Measurements from ENCODE around the gene FOSL2. TPM values are rescaled to one million over a fixed set of nuclear protein-coding genes. Genes with fewer than 3 reads are reported as not detected.

Gene FOSL2
- total RNA-seq, 1 experiment from 2014 or later, result 34.2 TPM

DNA sequence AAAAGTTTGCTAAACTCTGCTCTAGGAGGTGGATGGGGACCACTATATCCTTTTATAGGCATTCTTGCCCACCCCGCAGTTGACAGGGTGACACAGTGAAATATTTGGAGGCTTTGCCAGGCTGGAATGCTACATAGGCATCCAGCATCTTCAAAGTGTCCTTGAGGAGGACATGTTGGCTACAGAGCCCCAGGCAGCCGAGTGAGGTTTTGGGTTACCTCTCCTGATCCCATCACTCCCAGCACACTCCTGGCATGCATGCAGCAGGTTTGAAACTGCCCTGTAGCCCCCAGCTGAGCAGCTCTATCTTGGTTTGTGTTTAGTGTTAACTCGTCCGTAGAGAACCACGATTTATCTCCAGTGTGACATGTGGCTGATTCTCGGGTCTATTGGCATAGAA lies 7.3 kb downstream of the FOSL2 start:
- Histone ChIP-seq H3K79me2 (ENCODE audit: low read length) (peaks cover 93% of the 10 kb centered on the region), H4K20me1 (ENCODE audit: low read length) (peaks cover 76% of the 10 kb centered on the region), H3K4me3 (ENCODE audit: low read length) (no peak overlapping the region), H3K9me3 (ENCODE audit: low read length) (no peaks in the 10 kb centered on the region), H3K9ac (ENCODE audit: low read length) (no peak overlapping the region), H3K27ac (ENCODE audit: low read length) (no peak overlapping the region), H3K9me2 (replicated peaks; ENCODE audit: low read length) (no peaks in the 10 kb centered on the region), H2AFZ (ENCODE audit: low read length) (no peak overlapping the region), H3K4me2 (ENCODE audit: low read length) (no peak overlapping the region), H3K36me3 (ENCODE audit: low read depth, low read length) (peaks cover 30% of the 10 kb centered on the region), H3K4me1 (ENCODE audit: insufficient read depth, low read length) (peaks cover 24% of the 10 kb centered on the region), H3F3A (ENCODE audit: low read length, unreplicated experiment) (no peaks in the 10 kb centered on the region), H3K27me3 (ENCODE audit: low read length) (no peaks in the 10 kb centered on the region)
- no peak for DNase-seq
- no TSS peak for BruUV-seq (replicated peaks)
- intact Hi-C loops (cut with micrococcal nuclease), result no loop called here
- TF ChIP-seq, protein P1, sequence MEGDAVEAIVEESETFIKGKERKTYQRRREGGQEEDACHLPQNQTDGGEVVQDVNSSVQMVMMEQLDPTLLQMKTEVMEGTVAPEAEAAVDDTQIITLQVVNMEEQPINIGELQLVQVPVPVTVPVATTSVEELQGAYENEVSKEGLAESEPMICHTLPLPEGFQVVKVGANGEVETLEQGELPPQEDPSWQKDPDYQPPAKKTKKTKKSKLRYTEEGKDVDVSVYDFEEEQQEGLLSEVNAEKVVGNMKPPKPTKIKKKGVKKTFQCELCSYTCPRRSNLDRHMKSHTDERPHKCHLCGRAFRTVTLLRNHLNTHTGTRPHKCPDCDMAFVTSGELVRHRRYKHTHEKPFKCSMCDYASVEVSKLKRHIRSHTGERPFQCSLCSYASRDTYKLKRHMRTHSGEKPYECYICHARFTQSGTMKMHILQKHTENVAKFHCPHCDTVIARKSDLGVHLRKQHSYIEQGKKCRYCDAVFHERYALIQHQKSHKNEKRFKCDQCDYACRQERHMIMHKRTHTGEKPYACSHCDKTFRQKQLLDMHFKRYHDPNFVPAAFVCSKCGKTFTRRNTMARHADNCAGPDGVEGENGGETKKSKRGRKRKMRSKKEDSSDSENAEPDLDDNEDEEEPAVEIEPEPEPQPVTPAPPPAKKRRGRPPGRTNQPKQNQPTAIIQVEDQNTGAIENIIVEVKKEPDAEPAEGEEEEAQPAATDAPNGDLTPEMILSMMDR (conservative IDR thresholded peaks at IDR 0.05; ENCODE audit: low read depth, low read length), result no peak
- TF ChIP-seq EZH2 (IDR thresholded peaks at IDR 0.05; ENCODE audit: low read length, unreplicated experiment) (no peak), EZH2phosphoT487 (IDR thresholded peaks at IDR 0.05; ENCODE audit: borderline replicate concordance, low read length) (no peak)
- CTCF ChIA-PET, result no interaction called here
- ATAC-seq, result no peak
- POLR2A ChIA-PET (ENCODE audit: unreplicated experiment), result no interaction called here

DNA sequence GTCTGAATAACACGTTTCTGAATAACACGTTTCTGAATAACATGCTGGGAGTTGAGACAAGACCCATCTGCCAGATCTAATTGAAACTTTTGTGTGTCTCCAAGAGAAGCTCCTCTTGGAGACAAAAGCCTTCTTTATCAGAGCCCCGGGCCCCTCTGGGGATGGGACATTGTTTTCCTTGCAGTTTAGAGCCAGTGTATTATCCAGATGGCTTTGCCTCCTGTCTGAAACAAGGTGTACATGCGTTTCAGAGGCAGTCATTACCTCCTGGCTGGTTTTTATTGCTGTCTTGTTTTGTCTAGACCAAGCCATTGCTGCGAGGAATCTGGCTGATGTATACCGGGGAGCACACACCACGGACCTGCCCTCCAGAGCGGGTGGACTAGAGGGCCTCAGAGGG lies 7.8 kb downstream of the FOSL2 start:
- H4K20me1 ChIP-seq (ENCODE audit: low read length), result peaks cover 71% of the 10 kb centered on the region
- CTCF ChIA-PET, result no interaction called here

DNA sequence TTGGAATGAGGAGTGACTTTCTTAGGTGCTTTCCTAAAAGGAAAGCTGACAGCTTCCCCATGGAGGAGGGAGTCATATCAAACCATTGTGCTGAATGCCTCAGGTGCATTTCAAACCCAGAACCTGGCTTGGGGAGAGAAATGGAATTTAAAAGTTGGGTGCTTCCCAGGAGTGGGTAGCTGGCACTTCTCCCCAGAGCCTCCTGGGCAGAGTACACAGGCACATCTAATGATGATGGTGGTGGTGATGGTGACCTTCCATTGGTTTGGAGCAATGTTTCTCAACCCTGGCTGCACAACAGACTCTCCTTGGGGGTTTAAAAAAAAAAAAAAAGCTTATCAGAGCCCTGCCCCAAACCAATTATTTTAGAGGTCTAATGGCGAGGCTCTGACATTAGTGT lies 8.3 kb downstream of the FOSL2 start:
- no peak overlapping the region for H3K4me2 ChIP-seq (ENCODE audit: low read length)
- intact Hi-C loops (cut with micrococcal nuclease), result no loop called here
- ChIA-PET POLR2A (ENCODE audit: unreplicated experiment) (no interaction called here), CTCF (no interaction called here)
- no peaks in the 10 kb centered on the region for H3F3A ChIP-seq (ENCODE audit: low read length, unreplicated experiment)
- TF ChIP-seq EZH2phosphoT487 (IDR thresholded peaks at IDR 0.05; ENCODE audit: borderline replicate concordance, low read length) (no peak), EZH2 (IDR thresholded peaks at IDR 0.05; ENCODE audit: low read length, unreplicated experiment) (no peak)
- TF ChIP-seq, protein P1 (conservative IDR thresholded peaks at IDR 0.05; ENCODE audit: low read depth, low read length), result no peak
- H3K4me3 ChIP-seq (ENCODE audit: low read length), result no peak overlapping the region
- H3K4me1 ChIP-seq (ENCODE audit: insufficient read depth, low read length), result peaks cover 22% of the 10 kb centered on the region
- H3K9ac ChIP-seq (ENCODE audit: low read length), result no peak overlapping the region
- peaks cover 38% of the 10 kb centered on the region for H3K36me3 ChIP-seq (ENCODE audit: low read depth, low read length)
- no peaks in the 10 kb centered on the region for H3K27me3 ChIP-seq (ENCODE audit: low read length)
- no peak overlapping the region for H2AFZ ChIP-seq (ENCODE audit: low read length)
- no peak overlapping the region for H3K27ac ChIP-seq (ENCODE audit: low read length)
- peaks cover 83% of the 10 kb centered on the region for H3K79me2 ChIP-seq (ENCODE audit: low read length)
- H4K20me1 ChIP-seq (ENCODE audit: low read length), result peaks cover 67% of the 10 kb centered on the region
- no peak for ATAC-seq
- no peaks in the 10 kb centered on the region for H3K9me2 ChIP-seq (replicated peaks; ENCODE audit: low read length)
- BruUV-seq (replicated peaks), result no TSS peak
- DNase-seq, result no peak
- no peaks in the 10 kb centered on the region for H3K9me3 ChIP-seq (ENCODE audit: low read length)

More for the DNA sequence above, 7.8 kb downstream of the FOSL2 start:
- H3K27ac ChIP-seq (ENCODE audit: low read length), result no peak overlapping the region
- peaks cover 24% of the 10 kb centered on the region for H3K4me1 ChIP-seq (ENCODE audit: insufficient read depth, low read length)
- H3K36me3 ChIP-seq (ENCODE audit: low read depth, low read length), result peaks cover 34% of the 10 kb centered on the region
- peaks cover 88% of the 10 kb centered on the region for H3K79me2 ChIP-seq (ENCODE audit: low read length)
- H3F3A ChIP-seq (ENCODE audit: low read length, unreplicated experiment), result no peaks in the 10 kb centered on the region
- H3K4me3 ChIP-seq (ENCODE audit: low read length), result no peak overlapping the region
- intact Hi-C loops (cut with micrococcal nuclease), result no loop called here
- no peak overlapping the region for H3K4me2 ChIP-seq (ENCODE audit: low read length)
- no peak overlapping the region for H2AFZ ChIP-seq (ENCODE audit: low read length)
- ATAC-seq (no peak), DNase-seq (no peak)
- H3K9me3 ChIP-seq (ENCODE audit: low read length), result no peaks in the 10 kb centered on the region
- no peaks in the 10 kb centered on the region for H3K9me2 ChIP-seq (replicated peaks; ENCODE audit: low read length)
- H3K27me3 ChIP-seq (ENCODE audit: low read length), result no peaks in the 10 kb centered on the region
- no TSS peak for BruUV-seq (replicated peaks)
- TF ChIP-seq, protein P1 (conservative IDR thresholded peaks at IDR 0.05; ENCODE audit: low read depth, low read length), result no peak
- TF ChIP-seq EZH2phosphoT487 (IDR thresholded peaks at IDR 0.05; ENCODE audit: borderline replicate concordance, low read length) (no peak), EZH2 (IDR thresholded peaks at IDR 0.05; ENCODE audit: low read length, unreplicated experiment) (no peak)
- POLR2A ChIA-PET (ENCODE audit: unreplicated experiment), result no interaction called here
- no peak overlapping the region for H3K9ac ChIP-seq (ENCODE audit: low read length)

All from PC-3 (cell line).